A549 treated with dexamethasone at 1 μM for 4 hours (cell line): ENCODE data around the gene GRIA4. TPM values are rescaled to one million over a fixed set of nuclear protein-coding genes. Genes with fewer than 3 reads are reported as not detected.

Experiments used
- total RNA-seq: library from RNA; stranded (reverse); fragments of 200-300 nt; extraction: Qiagen RNA extraction; gene quantifications from 5 replicates; pipeline ENCODE4 v1.2.3, GENCODE V29; 2022

The GRIA4 gene
- not detected in 5 replicates for total RNA-seq

DNA sequence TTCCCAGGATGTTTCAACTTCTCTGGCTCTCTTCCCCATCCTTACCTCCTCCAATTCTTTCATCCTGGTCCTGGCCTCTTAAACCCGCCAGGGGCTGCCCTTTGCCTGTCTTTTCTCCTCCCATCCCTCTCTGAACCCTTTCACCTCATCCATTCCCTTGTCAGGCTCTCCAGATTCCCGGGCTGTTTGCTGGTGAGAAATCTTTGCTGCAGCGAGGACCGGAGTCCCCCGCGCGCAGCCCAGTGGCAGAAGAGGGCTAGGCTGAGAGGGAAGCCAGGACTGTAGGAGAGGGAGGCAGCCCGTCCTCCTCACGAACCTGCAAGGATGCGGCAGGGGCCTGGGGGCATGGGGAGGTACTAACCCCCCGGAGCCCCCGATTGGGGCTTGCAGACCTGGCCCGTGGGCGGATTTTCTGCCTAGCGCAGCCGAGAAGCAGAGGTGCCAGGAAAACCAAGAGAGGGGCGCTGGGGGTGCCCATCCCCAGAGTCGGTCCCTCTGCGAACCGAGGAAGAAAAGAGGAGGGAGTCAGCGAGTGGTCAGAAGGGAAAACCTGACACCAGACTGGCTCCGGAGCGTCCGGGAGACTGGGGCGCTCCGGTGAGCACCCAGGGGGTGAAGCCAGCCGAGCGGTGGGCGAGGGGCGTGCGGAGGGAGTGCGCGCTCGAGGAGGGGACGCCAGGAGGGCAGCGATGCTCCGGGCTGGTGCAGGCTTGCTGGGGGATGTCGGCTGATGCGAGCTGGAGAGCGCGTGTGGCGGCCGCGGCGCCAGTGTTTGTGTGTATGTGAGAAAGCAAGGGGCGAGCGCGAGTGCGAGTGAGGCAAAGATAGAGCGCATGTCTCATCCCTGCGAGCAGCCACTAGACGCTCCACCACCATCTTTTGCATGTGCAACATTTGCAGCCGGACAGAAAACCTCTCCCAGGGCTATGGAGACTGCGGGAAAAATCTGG, at the start of gene GRIA4:
TSS of gene GRIA4 (plus strand) at position 242 of the 950 bp plus-strand sequence. CDS start 925 bp downstream, outside the sequence.

DNA sequence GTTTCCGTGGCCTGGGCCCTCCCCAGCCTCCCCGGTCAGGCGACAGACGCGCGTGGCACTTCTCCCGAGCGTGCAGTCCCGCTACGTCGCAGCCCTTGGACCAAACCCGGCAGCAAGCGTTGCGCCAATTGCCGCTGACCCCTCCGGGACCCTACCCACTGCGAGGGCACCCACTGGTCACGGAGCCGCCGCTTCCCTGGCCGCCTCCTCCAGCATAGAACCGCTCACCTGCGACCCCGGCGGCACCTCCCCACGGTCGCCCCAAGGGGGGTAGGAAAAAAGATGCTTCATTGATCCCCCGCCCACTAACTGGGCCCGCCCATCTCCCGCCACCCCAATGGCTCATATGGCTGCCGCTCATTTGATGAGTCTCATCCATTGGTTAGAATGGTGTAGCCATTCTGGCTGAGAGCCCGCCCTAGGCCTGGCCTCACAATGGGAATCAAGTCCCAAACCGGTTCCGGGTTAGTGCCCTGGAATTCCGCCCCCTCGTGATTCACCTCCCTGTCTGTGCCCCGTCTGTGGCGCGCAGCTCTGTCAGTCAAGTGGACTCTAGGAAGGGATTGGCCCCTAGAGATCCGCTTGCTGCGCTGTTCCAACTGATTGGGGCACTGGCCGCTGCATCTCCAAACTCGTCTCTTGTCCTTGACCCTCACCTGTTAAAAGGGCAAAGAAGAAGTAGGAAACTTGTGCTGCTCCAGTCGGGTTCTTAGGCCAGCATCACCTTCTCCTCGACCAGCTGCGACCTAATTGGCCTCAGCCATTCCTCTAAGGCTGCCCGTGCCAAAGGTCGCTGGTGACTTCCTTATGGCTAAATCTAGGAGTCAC, 412.3 kb downstream of the GRIA4 start, which contains the start of gene MSANTD4:
TSS of gene MSANTD4 (minus strand) at position 274 of the 828 bp plus-strand sequence. CDS start 11,323 bp downstream, outside the sequence.

